Right atrium auricular region (tissue), 2 donors: Measurements from ENCODE around the gene DCDC1. TPM values are rescaled to one million over a fixed set of nuclear protein-coding genes. Genes with fewer than 3 reads are reported as not detected.

Experiments
- DNase-seq: peaks from one replicate; pipeline ENCODE4 v3.0.0-alpha.2; 2019; ENCODE audit warnings: low spot score
- H3K27ac ChIP-seq, 2 donors: fragments of 200-600 bp; sonication (generic); 1 replicate in 1 of 2; 2 replicates in 1 of 2; pipeline ENCODE4 v1.5.1; 2016 to 2019
- H3K27me3 ChIP-seq, 2 donors: fragments of 200-600 bp; sonication (generic); one replicate each; pipeline versions ENCODE4 v1.5.1 to v1.6.0; 2017 to 2019
- H3K36me3 ChIP-seq: fragments of 200-600 bp; sonication (generic); one replicate; pipeline ENCODE4 v1.5.1; 2016
- H3K4me1 ChIP-seq, 2 donors: fragments of 200-600 bp; sonication (generic); one replicate each; pipeline versions ENCODE4 v1.5.1 to v1.6.0; 2017 to 2019
- H3K4me3 ChIP-seq, 2 donors: fragments of 200-600 bp; sonication (generic); 1 replicate in 1 of 2; 2 replicates in 1 of 2; pipeline ENCODE4 v1.5.1; 2017 to 2019; ENCODE audit warnings: mild to moderate bottlenecking in 1 of 2, moderate library complexity in 1 of 2
- H3K9me3 ChIP-seq, 2 donors: fragments of 200-600 bp; sonication (generic); one replicate each; pipeline ENCODE4 v1.5.1; 2019
- total RNA-seq, 2 donors: library from RNA; depleted of rRNA; stranded (reverse); fragments of >200 nt; gene quantifications; one replicate each; pipeline ENCODE4 v1.1.0, GENCODE V29; 2016
- TF ChIP-seq, protein P1 (sequence below), 2 donors: fragments of 200-600 bp; sonication (generic); IDR thresholded peaks; one replicate each; pipeline ENCODE4 v1.5.1; 2019; ENCODE audit warnings: antibody characterized with exemption in 2 of 2

DCDC1 gene
- total RNA-seq, 2 donors from 2014 or later, result 0.15 to 0.24 TPM

DNA sequence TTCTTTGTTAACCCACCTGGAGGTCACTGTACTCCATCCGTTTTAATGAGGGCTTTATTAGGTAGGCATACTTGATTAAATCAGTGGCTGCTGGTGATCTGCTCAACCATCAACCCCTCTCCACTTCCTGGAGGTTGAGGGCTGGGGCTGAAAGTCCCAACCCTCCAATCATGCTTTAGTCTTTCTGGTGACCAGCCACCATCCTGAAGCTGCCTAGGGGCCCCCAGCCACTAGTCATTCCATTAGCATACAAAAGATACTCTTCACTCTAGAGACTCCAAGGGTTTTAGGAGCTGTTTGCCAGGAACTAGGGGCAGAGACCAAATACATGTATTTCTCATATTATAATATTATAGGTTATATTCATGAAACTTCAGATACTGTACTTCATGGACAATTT is 13.6 kb upstream of the DCDC1 start:
- TF ChIP-seq, protein P1, sequence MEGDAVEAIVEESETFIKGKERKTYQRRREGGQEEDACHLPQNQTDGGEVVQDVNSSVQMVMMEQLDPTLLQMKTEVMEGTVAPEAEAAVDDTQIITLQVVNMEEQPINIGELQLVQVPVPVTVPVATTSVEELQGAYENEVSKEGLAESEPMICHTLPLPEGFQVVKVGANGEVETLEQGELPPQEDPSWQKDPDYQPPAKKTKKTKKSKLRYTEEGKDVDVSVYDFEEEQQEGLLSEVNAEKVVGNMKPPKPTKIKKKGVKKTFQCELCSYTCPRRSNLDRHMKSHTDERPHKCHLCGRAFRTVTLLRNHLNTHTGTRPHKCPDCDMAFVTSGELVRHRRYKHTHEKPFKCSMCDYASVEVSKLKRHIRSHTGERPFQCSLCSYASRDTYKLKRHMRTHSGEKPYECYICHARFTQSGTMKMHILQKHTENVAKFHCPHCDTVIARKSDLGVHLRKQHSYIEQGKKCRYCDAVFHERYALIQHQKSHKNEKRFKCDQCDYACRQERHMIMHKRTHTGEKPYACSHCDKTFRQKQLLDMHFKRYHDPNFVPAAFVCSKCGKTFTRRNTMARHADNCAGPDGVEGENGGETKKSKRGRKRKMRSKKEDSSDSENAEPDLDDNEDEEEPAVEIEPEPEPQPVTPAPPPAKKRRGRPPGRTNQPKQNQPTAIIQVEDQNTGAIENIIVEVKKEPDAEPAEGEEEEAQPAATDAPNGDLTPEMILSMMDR (IDR thresholded peaks at IDR 0.05), result no peak
- DNase-seq, result no peak

DNA sequence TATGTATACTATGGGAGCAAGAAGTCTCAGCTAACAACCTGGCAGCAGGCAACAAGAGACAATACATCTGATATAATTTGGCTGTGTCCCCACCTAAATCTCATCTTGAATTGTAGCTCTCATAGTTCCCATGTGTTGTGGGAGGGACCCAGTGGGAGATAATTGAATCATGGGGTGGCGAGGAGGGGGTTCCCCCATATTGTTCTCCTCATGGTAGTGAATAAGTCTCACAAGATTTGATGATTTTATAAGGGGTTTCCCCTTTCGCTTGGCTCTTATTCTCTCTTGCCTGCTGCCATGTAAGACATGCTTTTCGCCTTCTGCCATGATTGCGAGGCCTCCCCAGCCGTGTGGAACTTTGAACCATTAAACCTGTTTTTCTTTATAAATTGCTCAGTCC is 6.3 kb upstream of the DCDC1 start:
- Histone ChIP-seq H3K36me3 (no peaks in the 10 kb centered on the region), H3K4me3 (no peak overlapping the region), H3K27ac (no peak overlapping the region), H3K4me1 (no peaks in the 10 kb centered on the region), H3K27me3 (no peaks in the 10 kb centered on the region), H3K9me3 (no peaks in the 10 kb centered on the region)
- DNase-seq, result no peak
- TF ChIP-seq, protein P1 (IDR thresholded peaks at IDR 0.05), result no peak

More for the DNA sequence above, 13.6 kb upstream of the DCDC1 start:
- Histone ChIP-seq H3K4me1 (no peaks in the 10 kb centered on the region), H3K27me3 (no peaks in the 10 kb centered on the region), H3K9me3 (no peaks in the 10 kb centered on the region), H3K27ac (no peak overlapping the region), H3K4me3 (no peak overlapping the region), H3K36me3 (no peaks in the 10 kb centered on the region)

DNA sequence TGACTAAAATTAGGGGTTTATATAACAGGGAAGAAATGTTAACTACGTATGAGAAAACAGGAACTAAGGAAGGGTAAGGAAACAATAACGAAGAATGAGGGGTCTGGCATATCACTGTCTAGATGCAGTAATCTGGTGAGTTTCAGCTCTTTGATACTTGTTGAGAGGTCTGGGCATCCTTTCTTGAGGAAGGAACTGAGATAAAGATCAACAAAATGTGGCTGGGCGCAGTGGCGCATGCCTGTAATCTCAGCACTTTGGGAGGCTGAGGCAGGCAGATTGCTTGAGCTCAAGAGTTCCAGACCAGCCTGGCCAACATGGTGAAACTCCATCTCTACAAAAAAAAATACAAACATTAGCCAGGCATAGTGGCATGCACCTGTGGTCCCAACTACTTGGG is 2.7 kb downstream of the DCDC1 start:
- Histone ChIP-seq H3K27me3 (no peaks in the 10 kb centered on the region), H3K36me3 (no peaks in the 10 kb centered on the region), H3K9me3 (no peaks in the 10 kb centered on the region), H3K4me1 (peaks cover 0 to 13% of the 10 kb centered on the region in 2 donors), H3K27ac (no peak overlapping the region), H3K4me3 (no peak overlapping the region)
- TF ChIP-seq, protein P1 (IDR thresholded peaks at IDR 0.05), result no peak
- no peak for DNase-seq

DNA sequence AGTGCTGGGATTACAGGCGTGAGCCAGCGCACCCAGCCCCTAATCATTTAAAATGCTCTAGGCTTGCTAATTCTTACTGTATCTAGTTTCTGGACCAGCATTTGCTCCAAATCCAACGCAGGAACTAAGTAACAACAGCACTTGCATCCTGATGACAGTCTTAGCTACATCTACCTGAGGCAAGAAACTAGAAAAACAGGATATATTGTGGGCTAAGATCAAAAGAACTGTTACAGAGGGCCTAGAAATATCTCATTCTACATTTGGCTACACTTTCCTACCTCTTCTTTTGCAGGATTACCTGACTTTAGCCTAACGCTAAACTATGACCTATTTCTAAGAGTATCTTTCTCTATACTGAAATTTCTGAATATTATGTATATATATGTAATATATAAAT is 7.8 kb downstream of the DCDC1 start:
- no peak overlapping the region for H3K27ac ChIP-seq
- H3K27me3 ChIP-seq, result no peaks in the 10 kb centered on the region
- H3K4me3 ChIP-seq, result no peak overlapping the region
- no peaks in the 10 kb centered on the region for H3K36me3 ChIP-seq
- H3K4me1 ChIP-seq, result no peaks in the 10 kb centered on the region
- DNase-seq, result no peak
- no peaks in the 10 kb centered on the region for H3K9me3 ChIP-seq
- TF ChIP-seq, protein P1 (IDR thresholded peaks at IDR 0.05), result no peak

DNA sequence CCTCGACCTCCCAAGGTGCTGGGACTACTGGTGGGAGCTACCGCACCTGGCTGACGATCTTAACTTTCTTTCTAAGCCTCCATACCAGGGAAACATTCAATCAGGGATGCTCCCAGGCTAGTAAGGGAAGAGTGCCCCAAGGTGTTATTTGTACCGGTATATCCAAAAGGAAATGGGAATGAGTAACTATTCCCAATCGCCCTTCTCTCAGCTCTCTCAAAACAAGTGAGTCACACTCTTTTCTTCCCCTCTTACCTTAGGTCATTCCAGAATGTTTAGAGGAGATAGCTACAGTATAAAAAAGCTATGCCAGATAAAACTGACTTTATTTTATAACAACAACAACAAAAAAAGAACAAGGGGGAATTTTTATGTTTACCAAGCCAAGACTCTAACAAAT is 13.7 kb downstream of the DCDC1 start:
- Histone ChIP-seq H3K4me3 (no peak overlapping the region), H3K27ac (no peak overlapping the region), H3K27me3 (no peaks in the 10 kb centered on the region), H3K36me3 (no peaks in the 10 kb centered on the region), H3K4me1 (no peaks in the 10 kb centered on the region), H3K9me3 (no peaks in the 10 kb centered on the region)
- TF ChIP-seq, protein P1 (IDR thresholded peaks at IDR 0.05), result no peak
- DNase-seq, result no peak

DNA sequence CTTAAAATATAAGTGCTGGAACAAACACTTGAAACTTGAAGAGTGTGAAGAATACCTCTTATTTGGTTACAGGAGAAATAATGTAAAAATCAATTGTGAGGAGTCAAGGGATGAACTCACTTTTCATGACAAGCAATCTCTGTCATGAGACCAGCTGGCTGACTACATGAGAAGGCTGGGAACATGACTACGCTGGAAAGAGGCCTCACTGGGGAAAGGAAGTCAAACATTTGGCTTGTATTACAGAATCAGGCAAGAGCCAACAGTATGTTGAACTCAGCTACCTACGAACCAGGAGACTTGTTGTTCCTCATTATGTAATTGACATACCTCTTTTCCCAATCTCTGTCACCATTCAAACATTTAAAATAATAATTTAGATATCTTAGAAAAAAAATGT is 14.4 kb downstream of the DCDC1 start:
- DNase-seq, result no peak
- TF ChIP-seq, protein P1 (IDR thresholded peaks at IDR 0.05), result no peak
- H3K4me1 ChIP-seq, result no peaks in the 10 kb centered on the region
- H3K36me3 ChIP-seq, result no peaks in the 10 kb centered on the region
- H3K27ac ChIP-seq, result no peak overlapping the region
- H3K4me3 ChIP-seq, result no peak overlapping the region
- no peaks in the 10 kb centered on the region for H3K9me3 ChIP-seq
- no peaks in the 10 kb centered on the region for H3K27me3 ChIP-seq
